ENCODE data around the gene NAALAD2.
"Not testable (repeated sequence)": the region's sequence is repeated elsewhere in the genome, so short reads cannot be mapped to it uniquely, and the experiment has no call there.

The NAALAD2 gene

GRCh38 chr11:90133560-90134477 is 644 bp upstream of the NAALAD2 start:
- H3K9ac ChIP-seq (ENCODE audit: low read depth in 1 of 2, low read length in 2 of 2) = no peak overlapping the region
- H3K9me3 ChIP-seq (ENCODE audit: control insufficient read depth in 1 of 2, low read length in 2 of 2) = no peaks in the 10 kb centered on the region
- H3K27ac ChIP-seq (ENCODE audit: low read depth, low read length) = no peak overlapping the region
- no peaks in the 10 kb centered on the region for H3K36me3 ChIP-seq (ENCODE audit: control insufficient read depth in 1 of 2, insufficient read depth in 2 of 2, low read length in 2 of 2)
- H3K4me1 ChIP-seq (ENCODE audit: control insufficient read depth in 1 of 2, insufficient read depth in 2 of 2, low read length in 2 of 2) = no peaks in the 10 kb centered on the region
- H3K4me3 ChIP-seq (ENCODE audit: low read depth in 1 of 2, low read length in 2 of 2) = peak overlapping the region; percentile 38 to 61
- H3K27me3 ChIP-seq (ENCODE audit: control insufficient read depth in 1 of 2, insufficient read depth in 2 of 2, low read length in 2 of 2) = peaks cover 4 to 12% of the 10 kb centered on the region in 2 donors

- Histone ChIP-seq H3K27me3 (ENCODE audit: control insufficient read depth in 1 of 2, insufficient read depth in 2 of 2, low read length in 2 of 2) (peaks cover 4 to 12% of the 10 kb centered on the region in 2 donors), H3K4me3 (ENCODE audit: low read depth in 1 of 2, low read length in 2 of 2) (peak overlapping the region; percentile 38 to 61), H3K9me3 (ENCODE audit: control insufficient read depth in 1 of 2, low read length in 2 of 2) (no peaks in the 10 kb centered on the region), H3K4me1 (ENCODE audit: control insufficient read depth in 1 of 2, insufficient read depth in 2 of 2, low read length in 2 of 2) (no peaks in the 10 kb centered on the region), H3K36me3 (ENCODE audit: control insufficient read depth in 1 of 2, insufficient read depth in 2 of 2, low read length in 2 of 2) (no peaks in the 10 kb centered on the region), H3K27ac (ENCODE audit: low read depth, low read length) (no peak overlapping the region), H3K9ac (ENCODE audit: low read depth in 1 of 2, low read length in 2 of 2) (no peak overlapping the region)
Measured at GRCh38 chr11:90135016-90135415, 553 bp downstream of the NAALAD2 start.

- H3K4me3 ChIP-seq (ENCODE audit: low read depth in 1 of 2, low read length in 2 of 2) = no peak overlapping the region
Measured at GRCh38 chr11:90148900-90149299, 14.4 kb downstream of the NAALAD2 start.

GRCh38 chr11:90166982-90167573 is 32.6 kb downstream of the NAALAD2 start:
- not testable (repeated sequence) for H3K9me3 ChIP-seq (ENCODE audit: control insufficient read depth in 1 of 2, low read length in 2 of 2); H3K4me1 ChIP-seq (ENCODE audit: control insufficient read depth in 1 of 2, insufficient read depth in 2 of 2, low read length in 2 of 2); H3K27ac ChIP-seq (ENCODE audit: low read depth, low read length); H3K4me3 ChIP-seq (ENCODE audit: low read depth in 1 of 2, low read length in 2 of 2); H3K36me3 ChIP-seq (ENCODE audit: control insufficient read depth in 1 of 2, insufficient read depth in 2 of 2, low read length in 2 of 2); H3K27me3 ChIP-seq (ENCODE audit: control insufficient read depth in 1 of 2, insufficient read depth in 2 of 2, low read length in 2 of 2); H3K9ac ChIP-seq (ENCODE audit: low read depth in 1 of 2, low read length in 2 of 2)

More at GRCh38 chr11:90148900-90149299, 14.4 kb downstream of the NAALAD2 start:
- Histone ChIP-seq H3K9ac (ENCODE audit: low read depth in 1 of 2, low read length in 2 of 2) (no peak overlapping the region), H3K27me3 (ENCODE audit: control insufficient read depth in 1 of 2, insufficient read depth in 2 of 2, low read length in 2 of 2) (no peaks in the 10 kb centered on the region), H3K9me3 (ENCODE audit: control insufficient read depth in 1 of 2, low read length in 2 of 2) (no peaks in the 10 kb centered on the region), H3K36me3 (ENCODE audit: control insufficient read depth in 1 of 2, insufficient read depth in 2 of 2, low read length in 2 of 2) (no peaks in the 10 kb centered on the region), H3K27ac (ENCODE audit: low read depth, low read length) (no peak overlapping the region), H3K4me1 (ENCODE audit: control insufficient read depth in 1 of 2, insufficient read depth in 2 of 2, low read length in 2 of 2) (no peaks in the 10 kb centered on the region)

- not testable (repeated sequence) for H3K4me3 ChIP-seq (ENCODE audit: low read depth in 1 of 2, low read length in 2 of 2); H3K9me3 ChIP-seq (ENCODE audit: control insufficient read depth in 1 of 2, low read length in 2 of 2); H3K4me1 ChIP-seq (ENCODE audit: control insufficient read depth in 1 of 2, insufficient read depth in 2 of 2, low read length in 2 of 2); H3K36me3 ChIP-seq (ENCODE audit: control insufficient read depth in 1 of 2, insufficient read depth in 2 of 2, low read length in 2 of 2); H3K9ac ChIP-seq (ENCODE audit: low read depth in 1 of 2, low read length in 2 of 2); H3K27ac ChIP-seq (ENCODE audit: low read depth, low read length); H3K27me3 ChIP-seq (ENCODE audit: control insufficient read depth in 1 of 2, insufficient read depth in 2 of 2, low read length in 2 of 2)
Measured at GRCh38 chr11:90167704-90168103, 33.2 kb downstream of the NAALAD2 start.

GRCh38 chr11:90168571-90168970 is 34.1 kb downstream of the NAALAD2 start:
- no peaks in the 10 kb centered on the region for H3K9me3 ChIP-seq (ENCODE audit: control insufficient read depth in 1 of 2, low read length in 2 of 2)
- no peak overlapping the region for H3K27ac ChIP-seq (ENCODE audit: low read depth, low read length)
- H3K9ac ChIP-seq (ENCODE audit: low read depth in 1 of 2, low read length in 2 of 2) = no peak overlapping the region
- H3K36me3 ChIP-seq (ENCODE audit: control insufficient read depth in 1 of 2, insufficient read depth in 2 of 2, low read length in 2 of 2) = no peaks in the 10 kb centered on the region
- H3K27me3 ChIP-seq (ENCODE audit: control insufficient read depth in 1 of 2, insufficient read depth in 2 of 2, low read length in 2 of 2) = no peaks in the 10 kb centered on the region
- H3K4me1 ChIP-seq (ENCODE audit: control insufficient read depth in 1 of 2, insufficient read depth in 2 of 2, low read length in 2 of 2) = no peaks in the 10 kb centered on the region
- H3K4me3 ChIP-seq (ENCODE audit: low read depth in 1 of 2, low read length in 2 of 2) = no peak overlapping the region

GRCh38 chr11:90171359-90171758 is 36.9 kb downstream of the NAALAD2 start:
- Histone ChIP-seq H3K27me3 (ENCODE audit: control insufficient read depth in 1 of 2, insufficient read depth in 2 of 2, low read length in 2 of 2) (no peaks in the 10 kb centered on the region), H3K9me3 (ENCODE audit: control insufficient read depth in 1 of 2, low read length in 2 of 2) (no peaks in the 10 kb centered on the region), H3K4me3 (ENCODE audit: low read depth in 1 of 2, low read length in 2 of 2) (no peak overlapping the region), H3K9ac (ENCODE audit: low read depth in 1 of 2, low read length in 2 of 2) (no peak overlapping the region), H3K27ac (ENCODE audit: low read depth, low read length) (no peak overlapping the region), H3K36me3 (ENCODE audit: control insufficient read depth in 1 of 2, insufficient read depth in 2 of 2, low read length in 2 of 2) (no peaks in the 10 kb centered on the region), H3K4me1 (ENCODE audit: control insufficient read depth in 1 of 2, insufficient read depth in 2 of 2, low read length in 2 of 2) (no peaks in the 10 kb centered on the region)

GRCh38 chr11:90176069-90176468 is 41.6 kb downstream of the NAALAD2 start:
- Histone ChIP-seq H3K27me3 (ENCODE audit: control insufficient read depth in 1 of 2, insufficient read depth in 2 of 2, low read length in 2 of 2) (no peaks in the 10 kb centered on the region), H3K36me3 (ENCODE audit: control insufficient read depth in 1 of 2, insufficient read depth in 2 of 2, low read length in 2 of 2) (no peaks in the 10 kb centered on the region), H3K27ac (ENCODE audit: low read depth, low read length) (no peak overlapping the region), H3K9me3 (ENCODE audit: control insufficient read depth in 1 of 2, low read length in 2 of 2) (no peaks in the 10 kb centered on the region), H3K9ac (ENCODE audit: low read depth in 1 of 2, low read length in 2 of 2) (no peak overlapping the region), H3K4me3 (ENCODE audit: low read depth in 1 of 2, low read length in 2 of 2) (no peak overlapping the region), H3K4me1 (ENCODE audit: control insufficient read depth in 1 of 2, insufficient read depth in 2 of 2, low read length in 2 of 2) (no peaks in the 10 kb centered on the region)

GRCh38 chr11:90178751-90179150 is 44.3 kb downstream of the NAALAD2 start:
- no peak overlapping the region for H3K27ac ChIP-seq (ENCODE audit: low read depth, low read length)
- H3K9ac ChIP-seq (ENCODE audit: low read depth in 1 of 2, low read length in 2 of 2) = no peak overlapping the region
- H3K4me1 ChIP-seq (ENCODE audit: control insufficient read depth in 1 of 2, insufficient read depth in 2 of 2, low read length in 2 of 2) = no peaks in the 10 kb centered on the region
- no peaks in the 10 kb centered on the region for H3K9me3 ChIP-seq (ENCODE audit: control insufficient read depth in 1 of 2, low read length in 2 of 2)
- no peaks in the 10 kb centered on the region for H3K27me3 ChIP-seq (ENCODE audit: control insufficient read depth in 1 of 2, insufficient read depth in 2 of 2, low read length in 2 of 2)
- no peaks in the 10 kb centered on the region for H3K36me3 ChIP-seq (ENCODE audit: control insufficient read depth in 1 of 2, insufficient read depth in 2 of 2, low read length in 2 of 2)
- no peak overlapping the region for H3K4me3 ChIP-seq (ENCODE audit: low read depth in 1 of 2, low read length in 2 of 2)

GRCh38 chr11:90179923-90180322 is 45.5 kb downstream of the NAALAD2 start:
- Histone ChIP-seq H3K27me3 (ENCODE audit: control insufficient read depth in 1 of 2, insufficient read depth in 2 of 2, low read length in 2 of 2) (no peaks in the 10 kb centered on the region), H3K4me1 (ENCODE audit: control insufficient read depth in 1 of 2, insufficient read depth in 2 of 2, low read length in 2 of 2) (no peaks in the 10 kb centered on the region), H3K27ac (ENCODE audit: low read depth, low read length) (no peak overlapping the region), H3K9ac (ENCODE audit: low read depth in 1 of 2, low read length in 2 of 2) (no peak overlapping the region), H3K9me3 (ENCODE audit: control insufficient read depth in 1 of 2, low read length in 2 of 2) (no peaks in the 10 kb centered on the region), H3K4me3 (ENCODE audit: low read depth in 1 of 2, low read length in 2 of 2) (no peak overlapping the region), H3K36me3 (ENCODE audit: control insufficient read depth in 1 of 2, insufficient read depth in 2 of 2, low read length in 2 of 2) (no peaks in the 10 kb centered on the region)
